H1 (cell line): Measurements from ENCODE around the gene ZBTB7A. TPM values are rescaled to one million over a fixed set of nuclear protein-coding genes. Genes with fewer than 3 reads are reported as not detected.

ENCODE experiments used
- CHD7 ChIP-seq: fragments of 300-600 bp; sonication (generic); IDR thresholded peaks from 2 replicates; pipeline ENCODE4 v1.7.1; 2012; ENCODE audit warnings: low read length, moderate library complexity, mild to moderate bottlenecking, inconsistent platforms; ENCODE audit not compliant: insufficient replicate concordance
- NANOG ChIP-seq: IDR thresholded peaks from 2 replicates; pipeline ENCODE4 v1.6.1; 2011; ENCODE audit warnings: low read length, low read depth, mild to moderate bottlenecking, inconsistent platforms; ENCODE audit not compliant: insufficient read depth, poor library complexity, severe bottlenecking
- RBBP5 ChIP-seq: IDR thresholded peaks from 2 replicates; pipeline ENCODE4 v1.7.1; 2012; ENCODE audit warnings: low read depth, mild to moderate bottlenecking, inconsistent platforms, low read length, moderate library complexity, borderline replicate concordance
- RFX5 ChIP-seq: IDR thresholded peaks from 2 replicates; pipeline ENCODE4 v1.6.1; 2011; ENCODE audit warnings: low read depth, low read length, improper control_type of control experiment, borderline replicate concordance
- SIRT6 ChIP-seq: IDR thresholded peaks from one replicate; pipeline ENCODE4 v1.7.1; 2012; ENCODE audit warnings: low read length, inconsistent platforms
- polyA plus RNA-seq, 7 experiments: library from polyadenylated mRNA; depleted of rRNA in 3 of 7; stranded (reverse) in 5 of 7; unstranded in 2 of 7; fragments of >200 nt in 5 of 7; fragments of 200-250 nt in 2 of 7; gene quantifications; 1 replicate in 5 of 7; 2 replicates in 1 of 7; 4 replicates in 1 of 7; pipeline versions ENCODE4 v1.2.1 to v1.2.3, GENCODE V29; 2011 to 2013; ENCODE audit warnings: missing spikeins in 2 of 7, mixed read lengths in 2 of 7
- total RNA-seq: library from RNA; stranded (reverse); fragmentation: NEBNext Ultra II Directional; extraction: Animal tissue kit (Norgen Biotek cat#: 25700); gene quantifications from 2 replicates; pipeline ENCODE4 v1.2.1, GENCODE V29; 2021

The ZBTB7A gene
- total and polyA plus RNA-seq, 2 of the 8 experiments (the other 6 are each of a cell fraction or from before 2014, with no cell fraction given) = 5.6 to 17.8 TPM

GRCh38 chr19:4019578-4019977, 47.1 kb downstream of the ZBTB7A start (continued):
- TF ChIP-seq RFX5 = no peak
- no peak for TF ChIP-seq SIRT6
- no peak for TF ChIP-seq RBBP5
- no peak for TF ChIP-seq CHD7
- no peak for TF ChIP-seq NANOG
- TF ChIP-seq, all 59 proteins: peak for 0
